Activated CD4-positive, alpha-beta T cell treated with anti-CD3 and anti-CD28 coated beads, Interleukin-2, Interleukin-6, amounts not matched to agents 100 ng/mL and 50 ng/mL, durations not matched to agents 16 hours and 8 hours (primary cell): ENCODE data around the gene SPTB.
"Not testable (repeated sequence)": the region's sequence is repeated elsewhere in the genome, so short reads cannot be mapped to it uniquely, and the experiment has no call there.

Source experiments
- DNase-seq: peaks from one replicate; pipeline ENCODE4 v3.0.0-alpha.2; 2020

SPTB gene

DNA sequence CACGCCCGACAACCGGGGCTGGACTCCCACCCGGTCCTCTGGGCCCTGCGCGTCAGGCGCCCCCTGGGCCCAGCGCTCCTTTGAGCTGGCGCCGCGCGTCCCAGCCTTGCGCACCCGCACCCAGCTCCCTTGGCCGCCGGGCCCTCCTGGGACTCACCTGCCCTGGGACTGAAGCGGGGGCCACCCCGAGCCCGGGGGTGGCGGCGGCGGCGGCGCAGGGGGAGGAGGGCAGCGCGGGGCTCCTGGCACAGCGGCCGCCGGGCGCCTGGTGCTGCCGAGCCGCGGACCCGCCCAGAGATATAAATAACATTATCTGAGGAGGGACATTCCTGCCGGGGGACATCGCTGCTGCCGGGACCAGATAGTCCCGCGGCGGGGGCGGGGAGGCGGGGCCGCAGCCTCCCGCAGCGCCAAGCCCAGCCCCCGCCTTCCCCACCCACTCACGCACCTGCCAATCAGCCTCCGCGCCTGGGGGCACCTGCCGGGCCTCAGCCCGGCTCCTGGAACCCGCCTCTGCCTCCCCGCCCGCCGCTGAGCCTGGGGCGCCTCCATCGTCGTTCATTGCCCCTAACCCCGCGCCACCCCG is at the start of gene SPTB:
TSS of gene SPTB (minus strand) at position 273 of the 586 bp plus-strand sequence. CDS start 56,813 bp downstream, outside the sequence.
- DNase-seq: peak; percentile 52

DNA sequence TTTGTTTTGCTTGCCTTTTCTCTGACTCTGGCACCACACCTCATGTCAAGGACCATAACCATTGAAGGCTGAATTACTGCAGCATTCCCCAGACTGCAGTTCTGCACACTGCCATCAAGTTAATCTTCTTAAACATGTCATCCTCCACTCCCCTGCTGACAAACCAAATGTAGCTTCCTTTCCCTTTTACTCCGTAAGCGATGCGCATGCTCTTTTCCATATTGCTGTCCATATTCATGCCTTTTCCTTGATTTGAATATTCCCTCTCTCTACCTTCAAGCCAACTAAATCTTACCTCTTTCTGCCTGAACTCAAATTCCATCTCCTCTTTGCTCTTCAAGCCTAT is 49.3 kb upstream of the SPTB start:
- no peak for DNase-seq

DNA sequence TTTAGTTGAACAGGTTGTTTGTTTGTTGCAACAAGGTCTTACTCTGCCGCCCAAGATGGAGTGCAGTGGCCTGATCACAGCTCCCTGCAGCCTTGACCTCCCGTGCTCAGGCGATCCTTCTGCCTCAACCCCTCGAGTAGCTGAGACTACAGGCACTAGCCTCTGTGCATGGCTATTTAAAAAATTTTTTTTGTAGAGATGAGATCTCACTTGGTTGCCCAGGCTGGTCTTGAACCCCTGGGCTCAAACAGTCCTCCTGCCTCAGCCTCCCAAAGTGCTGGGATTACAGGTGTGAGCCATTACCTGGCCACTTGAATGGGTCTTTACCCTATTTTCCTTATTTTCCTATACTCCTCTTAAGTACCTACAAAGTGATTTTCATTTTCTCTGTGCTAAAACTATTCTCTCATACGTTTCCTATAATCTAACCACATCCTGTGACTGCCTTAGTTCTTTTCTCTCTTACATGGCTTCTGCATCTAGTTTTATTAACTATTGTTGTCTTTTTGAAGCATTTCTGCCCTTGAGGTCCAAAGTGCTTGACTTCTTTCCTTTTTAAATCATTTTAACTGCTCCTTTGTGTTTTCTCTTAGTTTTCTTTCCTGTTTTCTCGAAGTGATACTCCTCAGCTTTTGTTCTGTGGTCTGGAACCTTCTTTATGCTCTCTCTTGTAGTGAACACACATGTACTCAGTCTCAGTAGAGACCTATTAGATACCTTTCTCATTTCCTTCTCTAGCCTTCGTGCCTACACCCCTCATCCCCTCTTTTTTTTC is 48.7 kb upstream of the SPTB start:
- DNase-seq: peak; percentile 9

GRCh38 chr14:64927031-64927430 is 47.3 kb upstream of the SPTB start:
- no peak for DNase-seq

- no peak for DNase-seq
These were observed 46.8 kb upstream of the SPTB start for GRCh38 chr14:64926398-64926995.

DNA sequence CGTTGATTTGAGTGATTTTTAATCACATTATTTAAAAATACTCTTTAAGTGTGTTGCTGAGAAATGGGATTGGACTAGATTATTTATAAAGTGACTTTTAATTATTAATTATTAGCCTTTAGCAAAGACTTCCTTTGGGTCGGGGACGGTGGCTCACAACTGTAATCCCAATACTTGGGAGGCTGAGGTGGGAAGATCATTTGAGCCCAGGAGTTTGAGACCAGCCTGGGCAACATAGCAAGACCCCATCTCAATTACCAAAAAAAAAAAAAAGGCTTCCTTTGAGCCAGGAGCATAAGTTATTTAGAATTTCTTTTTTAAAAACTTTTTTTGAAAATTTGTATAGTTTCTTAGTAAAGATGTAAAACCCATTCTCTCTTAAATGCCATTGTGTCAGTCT is 43.3 kb upstream of the SPTB start:
- no peak for DNase-seq

GRCh38 chr14:64920465-64920864 is 40.8 kb upstream of the SPTB start:
- DNase-seq: no peak

DNA sequence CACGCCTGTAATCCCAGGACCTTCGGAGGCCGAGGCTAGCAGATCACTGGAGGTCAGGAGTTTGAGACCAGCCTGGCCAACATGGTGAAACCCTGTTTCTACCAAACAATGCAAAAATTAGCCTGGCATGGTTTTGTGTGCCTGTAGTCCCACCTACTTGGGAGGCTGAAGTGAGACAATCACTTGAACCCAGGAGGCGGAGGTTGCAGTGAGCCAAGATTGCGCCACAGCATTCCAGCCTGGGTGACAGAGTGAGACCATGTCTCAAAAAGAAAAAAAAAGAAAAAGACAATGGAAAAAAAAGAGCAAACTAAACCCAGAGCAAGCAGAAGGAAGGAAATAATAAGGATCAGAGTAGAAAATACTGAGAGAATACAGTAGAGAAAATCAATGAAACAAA is 39.9 kb upstream of the SPTB start:
- no peak for DNase-seq

DNA sequence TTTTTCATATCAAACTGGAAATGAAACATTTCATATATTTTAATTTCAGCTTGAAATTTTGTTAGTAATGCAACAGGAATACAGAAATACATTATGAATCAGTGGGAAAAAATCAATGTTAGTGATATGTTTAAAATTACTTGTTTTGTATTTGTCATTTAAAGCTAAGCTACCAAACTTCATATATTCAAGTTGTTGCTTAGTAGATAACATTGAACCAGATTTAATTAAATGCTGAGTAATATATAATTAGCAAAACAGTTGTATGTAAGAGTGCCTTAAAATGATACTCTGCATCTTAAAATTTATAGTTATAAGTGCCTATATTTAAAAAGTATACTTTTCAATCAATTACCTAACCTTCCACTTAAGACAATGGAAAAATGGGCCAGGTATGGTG is 39.5 kb upstream of the SPTB start:
- no peak for DNase-seq

GRCh38 chr14:64918216-64918615 is 38.5 kb upstream of the SPTB start:
- no peak for DNase-seq

GRCh38 chr14:64915797-64916196 is 36.1 kb upstream of the SPTB start:
- no peak for DNase-seq

GRCh38 chr14:64915029-64915424 is 35.3 kb upstream of the SPTB start:
- no peak for DNase-seq

- peak; percentile 98 for DNase-seq
These were observed 34.7 kb upstream of the SPTB start, which contains the start of gene CHURC1 for GRCh38 chr14:64914237-64915028. Gene CHURC1 (plus strand): TSS chr14:64914455. CDS start chr14:64914496, 41 bp downstream.

DNA sequence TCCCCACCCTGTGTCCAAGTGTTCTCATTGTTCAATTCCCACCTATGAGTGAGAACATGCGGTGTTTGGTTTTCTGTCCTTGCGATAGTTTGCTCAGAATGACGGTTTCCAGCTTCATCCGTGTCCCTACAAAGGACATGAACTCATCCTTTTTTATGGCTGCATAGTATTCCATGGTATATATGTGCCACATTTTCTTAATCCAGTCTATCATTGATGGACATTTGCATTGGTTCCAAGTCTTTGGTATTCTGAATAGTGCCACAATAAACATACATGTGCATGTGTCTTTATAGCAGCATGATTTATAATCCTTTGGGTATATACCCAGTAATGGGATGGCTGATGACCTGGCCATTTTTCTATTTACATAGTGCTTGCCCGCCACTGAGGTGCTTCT is 33.8 kb upstream of the SPTB start:
- not testable (repeated sequence) for DNase-seq

DNA sequence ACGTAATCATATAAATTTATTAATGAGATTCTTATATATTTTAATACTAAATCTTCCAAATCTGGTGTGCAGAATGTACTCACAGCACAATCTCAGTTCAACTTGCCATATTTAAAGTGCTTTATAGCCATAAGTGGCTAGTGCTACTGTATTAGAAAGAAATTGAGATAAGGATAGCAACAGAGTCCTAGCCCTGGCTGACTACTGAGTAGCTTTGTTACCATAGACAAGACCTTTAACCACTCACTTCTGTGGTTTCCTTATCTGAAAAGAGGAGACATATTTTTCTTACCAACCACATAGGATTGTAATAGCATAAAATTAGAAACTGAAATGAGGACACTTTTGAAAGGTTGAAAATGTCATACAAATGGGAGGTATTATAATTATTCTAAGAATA is 32.6 kb upstream of the SPTB start:
- no peak for DNase-seq

DNA sequence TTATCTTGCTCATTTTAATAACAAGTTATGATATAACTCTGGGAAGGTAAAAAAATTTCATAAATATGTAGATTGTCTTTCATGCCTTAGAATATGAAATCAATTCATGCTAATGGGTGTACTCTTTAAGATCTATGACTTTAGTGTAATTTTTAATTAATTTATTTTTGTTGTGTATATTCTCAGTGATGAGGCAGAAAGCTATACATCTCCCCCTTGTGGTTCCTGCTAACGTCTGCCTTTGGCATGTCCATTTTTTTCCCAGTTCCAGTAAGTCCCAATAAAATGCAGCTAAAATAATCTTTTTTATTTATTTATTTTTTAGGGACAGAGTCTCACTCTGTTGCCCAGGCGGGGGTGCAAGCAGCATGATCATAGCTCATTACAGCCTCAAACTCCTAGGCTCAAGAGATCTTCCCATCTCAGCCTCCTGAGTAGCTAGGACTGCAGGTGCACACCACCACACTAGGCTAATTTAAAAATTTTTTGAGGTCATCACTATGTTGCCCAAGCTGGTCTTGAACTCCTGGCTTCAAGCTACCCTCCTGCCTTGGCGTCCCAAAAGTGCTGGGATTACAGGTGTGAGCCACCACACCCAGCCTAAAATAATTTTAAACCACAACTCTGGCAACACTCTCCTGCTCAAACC is 31.3 kb upstream of the SPTB start:
- peak; percentile 11 for DNase-seq

- DNase-seq: no peak
These were observed 26.3 kb upstream of the SPTB start for GRCh38 chr14:64906022-64906421.

- DNase-seq: no peak
These were observed 20.3 kb upstream of the SPTB start for GRCh38 chr14:64899958-64900357.

- DNase-seq: peak; percentile 50
These were observed 12.2 kb upstream of the SPTB start for GRCh38 chr14:64891839-64892375.

- no peak for DNase-seq
These were observed 11.6 kb upstream of the SPTB start for GRCh38 chr14:64891173-64891838.

DNA sequence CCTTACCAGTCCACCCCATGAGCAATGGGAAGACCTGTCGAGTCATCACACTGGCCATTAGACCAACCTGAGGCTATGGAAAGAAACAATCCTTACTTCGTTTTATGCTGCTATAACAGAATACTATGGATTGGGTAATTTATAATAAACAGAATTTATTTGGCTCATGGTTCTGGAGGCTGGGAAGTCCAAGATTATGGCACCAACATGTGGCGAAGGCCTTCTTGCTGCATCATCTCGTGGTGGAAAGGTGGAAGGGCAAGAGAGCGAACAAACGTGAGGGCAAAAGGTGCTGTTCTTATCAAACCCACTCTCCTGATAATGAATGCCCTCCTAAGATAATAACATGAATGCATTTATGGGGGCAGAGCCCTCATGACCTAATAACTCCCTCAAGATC is 9.6 kb upstream of the SPTB start:
- DNase-seq: no peak

DNA sequence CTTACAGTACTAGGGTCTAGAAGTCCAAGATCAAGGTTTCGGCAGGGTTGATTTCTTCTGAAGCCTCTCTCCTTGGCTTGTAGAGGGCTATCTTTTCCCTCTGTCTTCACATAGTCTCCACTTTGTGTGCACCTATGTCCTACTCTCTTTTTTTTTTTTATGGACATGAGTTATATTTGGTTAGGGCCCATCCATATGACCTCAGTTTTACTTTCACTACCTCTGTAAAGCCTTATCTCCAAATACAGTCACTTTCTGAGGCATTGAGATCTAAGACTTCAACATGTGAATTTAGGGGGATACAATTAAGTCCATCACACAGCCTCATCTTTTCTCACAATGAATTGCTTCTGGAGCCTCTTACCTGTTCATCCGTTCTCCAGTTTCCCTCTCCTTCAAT is 5.9 kb upstream of the SPTB start:
- DNase-seq: no peak
